Measurements from ENCODE around the gene S100A1. TPM values are rescaled to one million over a fixed set of nuclear protein-coding genes. Genes with fewer than 3 reads are reported as not detected.

S100A1 gene
- total RNA-seq, 1 experiment from 2014 or later: 1.3 TPM

GRCh38 chr1:153630384-153630783 lies 2.1 kb downstream of the S100A1 start:
- peaks cover 46% of the 10 kb centered on the region for H3K4me1 Mint-ChIP-seq
- no peak for TF ChIP-seq EMX1 (CRISPR knock-in tag; IDR thresholded peaks at IDR 0.05)
- no peak for TF ChIP-seq GRHL2 (CRISPR knock-in tag; IDR thresholded peaks at IDR 0.05; ENCODE audit: insufficient replicate concordance, severe bottlenecking)
- no peak for TF ChIP-seq NR2C2 (CRISPR knock-in tag; IDR thresholded peaks at IDR 0.05)
- no peak for TF ChIP-seq E2F5 (CRISPR knock-in tag; IDR thresholded peaks at IDR 0.05)
- TF ChIP-seq ZNF671 (CRISPR knock-in tag; IDR thresholded peaks at IDR 0.05): no peak
- no peak for TF ChIP-seq OVOL2 (CRISPR knock-in tag; IDR thresholded peaks at IDR 0.05; ENCODE audit: borderline replicate concordance)
- TF ChIP-seq TEAD4 (CRISPR knock-in tag; IDR thresholded peaks at IDR 0.05): no peak
- no peak for TF ChIP-seq ZMAT4 (CRISPR knock-in tag; IDR thresholded peaks at IDR 0.05)
- TF ChIP-seq MLX (CRISPR knock-in tag; IDR thresholded peaks at IDR 0.05): no peak
- TF ChIP-seq FOXK1 (CRISPR knock-in tag; IDR thresholded peaks at IDR 0.05): no peak
- no peak for TF ChIP-seq PRDM15 (CRISPR knock-in tag; IDR thresholded peaks at IDR 0.05)
- TF ChIP-seq ZNF425 (CRISPR knock-in tag; conservative IDR thresholded peaks at IDR 0.05): no peak
- TF ChIP-seq FOXP4 (CRISPR knock-in tag; IDR thresholded peaks at IDR 0.05): no peak
- no peak for TF ChIP-seq JUN (CRISPR knock-in tag; IDR thresholded peaks at IDR 0.05)
- no peaks in the 10 kb centered on the region for H3K27me3 Mint-ChIP-seq (ENCODE audit: low read depth)
- ATAC-seq: no peak
- no peak overlapping the region for H3K4me3 Mint-ChIP-seq
- H3K27ac Mint-ChIP-seq: peak overlapping the region; percentile 27; the same call in 1 of the 2 replicates
- DNase-seq (ENCODE audit: low spot score): no peak
- no peaks in the 10 kb centered on the region; the same call in 1 of the 2 replicates for H3K9me3 Mint-ChIP-seq
- H3K36me3 Mint-ChIP-seq: peaks cover 8% of the 10 kb centered on the region; the same call in 1 of the 2 replicates
- CTCF ChIA-PET: interaction anchor here (1.4 to 5.1 kb wide), 5 partner anchors 18 to 277 kb away, joined by 3 to 230 read pairs (median 98); partner anchors contain the start of genes S100A14, S100A16 and S100A6
- POLR2A ChIA-PET: no interaction called here
